Caco-2 (cell line): ENCODE measurements around the gene SV2C. TPM values are rescaled to one million over a fixed set of nuclear protein-coding genes. Genes with fewer than 3 reads are reported as not detected.
"Not testable (repeated sequence)": the region's sequence is repeated elsewhere in the genome, so short reads cannot be mapped to it uniquely, and the experiment has no call there.

Experiments
- BruUV-seq: library from RNA; stranded (reverse); fragments of 400-500 nt; replicated peaks from 2 replicates; lab custom pipeline; 2021; lab: Mats Ljungman, UMichigan
- CTCF ChIA-PET: fragments of 300-600 bp; sonication (Branson Sonifier 250); formaldehyde crosslinking; loops from one replicate; lab custom pipeline; 2022; ENCODE audit warnings: antibody characterized with exemption; lab: Charles Lee
- POLR2A ChIA-PET: fragments of 300-600 bp; sonication (Branson Sonifier 250); formaldehyde crosslinking; loops from one replicate; lab custom pipeline; 2022; ENCODE audit warnings: antibody characterized with exemption; lab: Charles Lee
- DNase-seq, 2 experiments: peaks; one replicate each; pipeline versions ENCODE4 v3.0.0 to v3.0.0-alpha.2; 2020 to 2022
- H3K27me3 ChIP-seq: replicated peaks from 2 replicates; pipeline ENCODE4 v1.6.0; 2011; ENCODE audit warnings: low read length; ENCODE audit not compliant: control insufficient read depth, insufficient read depth
- H3K36me3 ChIP-seq: 2 replicates; pipeline ENCODE4 v1.5.1; 2011; ENCODE audit warnings: low read length; ENCODE audit not compliant: control insufficient read depth, insufficient read depth
- H3K4me1 ChIP-seq: fragments of 250-450 bp; sonication (Bioruptor Pico); 2 replicates; pipeline ENCODE4 v1.5.1; 2020; ENCODE audit warnings: mild to moderate bottlenecking
- H3K4me3 ChIP-seq: 2 replicates; pipeline ENCODE4 v1.5.1; 2011; ENCODE audit warnings: low read depth, mild to moderate bottlenecking, control low read depth, low read length
- H3K9me3 ChIP-seq: fragments of 250-450 bp; sonication (Bioruptor Pico); 2 replicates; pipeline ENCODE4 v1.5.1; 2020; ENCODE audit warnings: mild to moderate bottlenecking, moderate library complexity
- H3K27ac Mint-ChIP-seq: one replicate; pipeline ENCODE4 v1.8.0; 2022; ENCODE audit warnings: mixed read lengths; ENCODE audit not compliant: unreplicated experiment
- H3K27me3 Mint-ChIP-seq: one replicate; pipeline ENCODE4 v1.8.0; 2022; ENCODE audit warnings: mixed read lengths; ENCODE audit not compliant: insufficient read depth, unreplicated experiment
- H3K36me3 Mint-ChIP-seq: one replicate; pipeline ENCODE4 v1.8.0; 2022; ENCODE audit warnings: mild to moderate bottlenecking, mixed read lengths; ENCODE audit not compliant: insufficient read depth, unreplicated experiment
- H3K4me1 Mint-ChIP-seq: one replicate; pipeline ENCODE4 v1.8.0; 2022; ENCODE audit warnings: low read depth, mixed read lengths; ENCODE audit not compliant: unreplicated experiment
- H3K4me3 Mint-ChIP-seq: one replicate; pipeline ENCODE4 v1.8.0; 2022; ENCODE audit warnings: mild to moderate bottlenecking, moderate library complexity, mixed read lengths; ENCODE audit not compliant: unreplicated experiment
- H3K9me3 Mint-ChIP-seq: one replicate; pipeline ENCODE4 v1.8.0; 2022; ENCODE audit warnings: mixed read lengths; ENCODE audit not compliant: unreplicated experiment
- intact Hi-C: fragments of 100-400 bp; cut with micrococcal nuclease; formaldehyde crosslinking; loops from one replicate; pipeline ENCODE4 v1.10.0; 2022; ENCODE audit not compliant: unreplicated experiment
- total RNA-seq: library from RNA; stranded (reverse); gene quantifications from 2 replicates; pipeline ENCODE4 v1.2.3, GENCODE V29; 2022
- TF ChIP-seq, protein P1 (sequence below), 2 experiments: fragments of 200-600 bp in 1 of 2; IDR thresholded peaks; 1 replicate in 1 of 2; 2 replicates in 1 of 2; pipeline versions ENCODE4 v1.5.1 to v1.8.0; 2011 to 2022; ENCODE audit warnings: antibody characterized with exemption in 1 of 2, control low read depth in 1 of 2, inconsistent platforms in 1 of 2, low read depth in 1 of 2, low read length in 1 of 2, mild to moderate bottlenecking in 1 of 2, moderate library complexity in 1 of 2; ENCODE audit not compliant: insufficient read depth in 1 of 2, severe bottlenecking in 1 of 2, unreplicated experiment in 1 of 2

SV2C gene
- total RNA-seq, 1 experiment from 2014 or later = not detected

DNA sequence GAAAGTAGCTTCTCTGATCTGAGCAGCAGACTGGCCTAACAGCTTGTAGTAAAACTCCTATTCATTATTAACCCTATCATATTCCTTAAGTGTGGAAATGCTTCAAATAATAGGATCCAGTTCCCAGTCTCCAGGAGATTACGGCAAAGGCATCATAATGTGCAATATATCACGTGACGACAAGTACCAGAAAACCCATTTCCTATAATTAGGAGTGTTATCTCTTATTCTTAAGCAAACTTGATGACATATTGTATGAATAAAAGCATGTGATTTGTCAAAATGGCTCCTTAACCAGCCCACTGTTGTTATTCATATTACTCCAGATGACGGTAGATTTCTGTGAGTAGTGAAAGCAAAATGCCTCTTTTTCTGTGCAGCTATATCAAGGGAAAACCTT, 2.9 kb downstream of the SV2C start:
- H3K4me3 Mint-ChIP-seq = no peak overlapping the region
- no peaks in the 10 kb centered on the region for H3K36me3 ChIP-seq
- H3K27ac Mint-ChIP-seq = no peak overlapping the region
- no peaks in the 10 kb centered on the region for H3K9me3 Mint-ChIP-seq
- POLR2A ChIA-PET = no interaction called here
- H3K4me1 Mint-ChIP-seq = peaks cover 8% of the 10 kb centered on the region
- no peak for DNase-seq
- H3K4me1 ChIP-seq = peaks cover 15% of the 10 kb centered on the region; the same call in 1 of the 2 replicates
- no peaks in the 10 kb centered on the region; the same call in none of the 2 replicates for H3K27me3 ChIP-seq
- H3K27me3 Mint-ChIP-seq = peaks cover 26% of the 10 kb centered on the region
- intact Hi-C loops = no loop called here
- CTCF ChIA-PET = no interaction called here
- TF ChIP-seq, protein P1, sequence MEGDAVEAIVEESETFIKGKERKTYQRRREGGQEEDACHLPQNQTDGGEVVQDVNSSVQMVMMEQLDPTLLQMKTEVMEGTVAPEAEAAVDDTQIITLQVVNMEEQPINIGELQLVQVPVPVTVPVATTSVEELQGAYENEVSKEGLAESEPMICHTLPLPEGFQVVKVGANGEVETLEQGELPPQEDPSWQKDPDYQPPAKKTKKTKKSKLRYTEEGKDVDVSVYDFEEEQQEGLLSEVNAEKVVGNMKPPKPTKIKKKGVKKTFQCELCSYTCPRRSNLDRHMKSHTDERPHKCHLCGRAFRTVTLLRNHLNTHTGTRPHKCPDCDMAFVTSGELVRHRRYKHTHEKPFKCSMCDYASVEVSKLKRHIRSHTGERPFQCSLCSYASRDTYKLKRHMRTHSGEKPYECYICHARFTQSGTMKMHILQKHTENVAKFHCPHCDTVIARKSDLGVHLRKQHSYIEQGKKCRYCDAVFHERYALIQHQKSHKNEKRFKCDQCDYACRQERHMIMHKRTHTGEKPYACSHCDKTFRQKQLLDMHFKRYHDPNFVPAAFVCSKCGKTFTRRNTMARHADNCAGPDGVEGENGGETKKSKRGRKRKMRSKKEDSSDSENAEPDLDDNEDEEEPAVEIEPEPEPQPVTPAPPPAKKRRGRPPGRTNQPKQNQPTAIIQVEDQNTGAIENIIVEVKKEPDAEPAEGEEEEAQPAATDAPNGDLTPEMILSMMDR (IDR thresholded peaks at IDR 0.05; ENCODE audit: insufficient read depth in 1 of 2, low read depth in 1 of 2, low read length in 1 of 2, severe bottlenecking in 1 of 2, unreplicated experiment in 1 of 2) = no peak
- no TSS peak for BruUV-seq
- no peaks in the 10 kb centered on the region for H3K36me3 Mint-ChIP-seq
- H3K4me3 ChIP-seq = no peak overlapping the region
- no peaks in the 10 kb centered on the region for H3K9me3 ChIP-seq

DNA sequence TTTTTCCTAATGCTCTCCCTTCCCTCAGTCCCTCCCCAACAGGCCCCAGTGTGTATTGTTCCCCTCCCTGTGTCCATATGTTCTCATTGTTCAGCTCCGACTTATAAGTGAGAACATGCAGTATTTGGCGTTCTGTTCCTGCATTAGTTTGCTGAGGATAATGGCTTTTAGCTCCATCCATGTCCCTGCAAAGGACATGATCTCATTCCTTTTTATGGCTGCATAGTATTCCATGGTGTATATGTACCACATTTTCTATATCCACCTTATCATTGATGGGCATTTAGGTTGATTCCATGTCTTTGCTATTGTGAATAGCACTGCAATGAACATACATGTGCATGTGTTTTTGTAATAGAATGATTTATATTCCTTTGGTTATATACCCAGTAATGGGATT, 6.0 kb downstream of the SV2C start:
- CTCF ChIA-PET, H3K4me3 Mint-ChIP-seq, intact Hi-C loops, DNase-seq, H3K9me3 ChIP-seq, H3K4me1 ChIP-seq, POLR2A ChIA-PET, H3K4me3 ChIP-seq, H3K36me3 ChIP-seq, H3K4me1 Mint-ChIP-seq, H3K27me3 ChIP-seq, H3K27ac Mint-ChIP-seq, BruUV-seq, H3K36me3 Mint-ChIP-seq, H3K9me3 Mint-ChIP-seq: not testable (repeated sequence)
- peaks cover 17% of the 10 kb centered on the region for H3K27me3 Mint-ChIP-seq

DNA sequence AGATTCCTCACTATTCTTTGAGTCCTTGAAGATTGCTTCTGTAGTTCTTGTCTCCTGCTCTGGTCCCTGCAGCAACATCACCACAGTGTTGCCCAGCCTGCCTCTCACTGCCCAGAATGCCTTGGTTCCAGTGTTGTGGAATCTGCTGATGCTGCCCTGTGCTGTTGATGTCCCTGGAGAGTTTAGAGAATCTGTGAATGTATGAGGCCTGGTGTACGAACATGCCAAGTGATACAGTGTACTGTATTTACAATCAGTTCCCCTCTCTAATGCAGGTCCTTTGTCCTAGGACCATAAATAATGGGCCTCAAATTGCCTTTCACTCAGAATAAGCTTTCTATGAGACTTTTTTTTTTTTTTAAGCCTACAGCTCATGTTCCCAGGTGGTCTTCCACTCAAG, 8.2 kb downstream of the SV2C start:
- no peak for DNase-seq
- H3K4me3 Mint-ChIP-seq = no peak overlapping the region
- no peaks in the 10 kb centered on the region for H3K36me3 Mint-ChIP-seq
- TF ChIP-seq, protein P1 (IDR thresholded peaks at IDR 0.05; ENCODE audit: insufficient read depth in 1 of 2, low read depth in 1 of 2, low read length in 1 of 2, severe bottlenecking in 1 of 2, unreplicated experiment in 1 of 2) = no peak
- Histone ChIP-seq H3K4me3 (no peak overlapping the region), H3K9me3 (no peaks in the 10 kb centered on the region), H3K36me3 (no peaks in the 10 kb centered on the region), H3K4me1 (no peaks in the 10 kb centered on the region), H3K27me3 (no peaks in the 10 kb centered on the region; the same call in 1 of the 2 replicates)
- no peaks in the 10 kb centered on the region for H3K9me3 Mint-ChIP-seq
- CTCF ChIA-PET = no interaction called here
- intact Hi-C loops = no loop called here
- H3K27ac Mint-ChIP-seq = no peak overlapping the region
- H3K4me1 Mint-ChIP-seq = no peaks in the 10 kb centered on the region
- H3K27me3 Mint-ChIP-seq = peaks cover 16% of the 10 kb centered on the region
- POLR2A ChIA-PET = no interaction called here
- BruUV-seq = no TSS peak

DNA sequence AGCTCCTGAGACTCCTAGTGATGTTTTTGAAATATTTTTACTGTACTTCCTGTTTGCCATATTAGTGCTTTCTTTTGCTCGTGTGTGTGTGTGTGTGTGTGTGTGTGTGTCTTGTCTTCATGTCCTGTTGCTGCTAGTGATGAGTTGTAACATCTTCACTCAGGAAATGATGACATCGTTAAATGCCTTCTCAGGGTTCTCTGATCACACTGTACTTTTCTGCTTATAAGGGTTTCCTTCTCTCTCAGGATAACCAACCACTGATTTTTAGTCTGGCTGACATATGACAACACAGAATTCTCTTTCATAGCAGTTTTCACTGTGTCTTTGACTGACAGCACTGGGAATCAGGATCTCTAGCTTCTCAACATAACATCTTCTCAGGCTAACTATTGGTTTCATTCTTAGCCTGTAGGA, 16.1 kb downstream of the SV2C start:
- intact Hi-C loops = no loop called here
- H3K36me3 Mint-ChIP-seq = no peaks in the 10 kb centered on the region
- Histone ChIP-seq H3K4me3 (no peak overlapping the region), H3K27me3 (no peaks in the 10 kb centered on the region), H3K9me3 (no peaks in the 10 kb centered on the region), H3K4me1 (no peaks in the 10 kb centered on the region), H3K36me3 (no peaks in the 10 kb centered on the region)
- ChIA-PET POLR2A (no interaction called here), CTCF (no interaction called here)
- peaks cover 9% of the 10 kb centered on the region for H3K27me3 Mint-ChIP-seq
- TF ChIP-seq, protein P1 (IDR thresholded peaks at IDR 0.05; ENCODE audit: insufficient read depth in 1 of 2, low read depth in 1 of 2, low read length in 1 of 2, severe bottlenecking in 1 of 2, unreplicated experiment in 1 of 2) = no peak
- no TSS peak for BruUV-seq
- H3K9me3 Mint-ChIP-seq = no peaks in the 10 kb centered on the region
- H3K27ac Mint-ChIP-seq = no peak overlapping the region
- no peak for DNase-seq
- H3K4me1 Mint-ChIP-seq = no peaks in the 10 kb centered on the region
- no peak overlapping the region for H3K4me3 Mint-ChIP-seq
